Activated CD4-positive, alpha-beta T cell treated with anti-CD3 and anti-CD28 coated beads for 24 hours (primary cell): ENCODE data around the gene IMP4.

Experiments used
- DNase-seq, 2 donors: peaks; one replicate each; pipeline ENCODE4 v3.0.0-alpha.2; 2020; ENCODE audit warnings: low read depth in 2 of 2

IMP4 gene

DNA sequence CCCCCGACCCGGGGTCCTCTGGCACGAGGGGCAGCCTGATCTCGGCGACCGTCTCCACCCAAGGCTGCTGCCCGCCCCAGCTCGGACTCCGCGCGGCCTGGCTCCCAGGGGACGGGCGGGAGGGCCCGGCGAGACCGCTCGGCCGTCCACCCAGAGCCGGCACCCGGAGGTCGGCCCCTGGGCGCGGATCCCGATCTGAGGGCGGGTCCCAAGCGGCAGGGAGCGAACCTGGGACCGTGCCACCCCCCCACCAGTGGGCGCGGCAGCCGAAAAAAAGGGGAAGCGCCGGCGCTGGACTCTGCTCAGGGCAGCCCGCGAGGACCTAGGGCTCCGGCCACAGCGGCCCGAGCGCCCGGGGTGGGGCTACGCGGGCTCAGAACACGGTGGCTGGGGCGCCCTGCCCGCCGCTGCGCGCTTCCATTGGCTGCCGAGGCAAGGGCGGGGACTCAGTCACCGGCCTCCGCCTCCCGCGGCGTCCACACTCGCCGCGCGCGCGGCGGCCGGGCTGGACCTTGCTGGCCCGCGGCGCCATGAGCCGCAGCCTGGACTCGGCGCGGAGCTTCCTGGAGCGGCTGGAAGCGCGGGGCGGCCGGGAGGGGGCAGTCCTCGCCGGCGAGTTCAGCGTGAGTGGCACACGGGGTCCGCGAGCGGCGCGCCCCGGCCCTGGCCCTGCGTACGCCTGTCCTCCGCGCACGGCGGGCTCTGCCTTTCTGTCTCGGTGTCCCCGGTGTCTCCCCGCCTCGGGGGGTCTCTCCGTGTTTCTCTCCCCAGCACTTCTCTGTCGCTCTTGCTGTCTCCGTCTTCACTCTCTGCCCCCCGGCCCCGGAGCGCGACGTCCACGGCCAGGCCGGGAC is 13.1 kb downstream of the IMP4 start, which contains the start of gene PTPN18:
Gene PTPN18 (plus strand): TSS at position 479 of the 854 bp plus-strand sequence. CDS start 52 bp downstream, at position 531.
- no peak for DNase-seq

DNA sequence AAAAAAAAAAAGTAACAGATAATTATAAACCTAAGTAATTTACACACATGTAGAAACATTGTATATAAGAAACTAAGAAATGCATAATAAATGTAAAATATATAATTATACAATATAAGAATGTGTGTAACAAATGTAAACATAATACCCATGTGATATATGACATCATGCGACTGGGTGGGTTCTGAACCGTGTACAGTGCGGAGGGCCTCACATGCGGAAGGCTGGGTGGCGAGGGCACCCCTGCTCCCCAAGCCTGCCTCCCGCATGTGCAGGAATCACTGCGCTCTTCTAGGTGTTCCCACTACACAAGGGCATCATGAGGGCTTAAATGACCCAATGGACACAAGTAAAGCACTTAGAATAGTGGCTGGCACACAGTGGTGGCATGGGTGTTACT is 15.2 kb downstream of the IMP4 start:
- DNase-seq, result no peak

DNA sequence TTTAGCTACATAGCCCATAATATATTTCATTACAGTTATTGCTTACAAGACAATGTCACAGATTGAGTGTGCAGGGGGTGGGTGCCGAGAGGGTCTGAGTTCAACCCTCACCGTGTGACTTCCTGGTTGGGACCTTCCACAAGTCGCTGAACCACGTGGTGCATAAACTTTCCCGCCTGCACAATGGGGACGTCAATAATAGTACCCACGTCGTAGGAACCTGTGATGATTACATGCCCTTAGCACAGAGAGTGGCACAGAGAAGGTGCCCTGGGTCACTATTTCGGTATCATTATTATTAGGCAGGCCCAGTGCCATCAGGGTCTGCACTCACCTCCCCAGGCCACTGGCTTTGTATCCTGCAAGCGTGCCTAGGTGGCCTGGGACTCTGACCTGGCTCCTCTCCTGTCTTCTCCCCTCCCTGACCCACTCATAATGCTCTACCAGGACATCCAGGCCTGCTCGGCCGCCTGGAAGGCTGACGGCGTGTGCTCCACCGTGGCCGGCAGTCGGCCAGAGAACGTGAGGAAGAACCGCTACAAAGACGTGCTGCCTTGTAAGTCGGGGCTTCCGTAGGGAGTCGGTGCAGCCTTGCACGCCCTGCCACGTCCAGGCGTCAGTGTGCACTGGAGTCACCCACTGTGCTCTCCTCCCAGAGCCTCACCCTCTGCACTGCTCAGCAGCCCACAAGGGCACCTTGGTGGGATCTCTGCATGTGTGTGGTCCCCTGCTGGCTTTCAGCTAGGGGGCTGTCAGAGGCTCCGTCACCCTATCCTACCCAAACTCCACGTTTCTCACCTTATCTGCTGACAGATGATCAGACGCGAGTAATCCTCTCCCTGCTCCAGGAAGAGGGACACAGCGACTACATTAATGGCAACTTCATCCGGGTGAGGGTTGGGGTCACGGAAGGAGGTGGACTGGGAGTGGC is 16.0 kb downstream of the IMP4 start:
- no peak for DNase-seq

DNA sequence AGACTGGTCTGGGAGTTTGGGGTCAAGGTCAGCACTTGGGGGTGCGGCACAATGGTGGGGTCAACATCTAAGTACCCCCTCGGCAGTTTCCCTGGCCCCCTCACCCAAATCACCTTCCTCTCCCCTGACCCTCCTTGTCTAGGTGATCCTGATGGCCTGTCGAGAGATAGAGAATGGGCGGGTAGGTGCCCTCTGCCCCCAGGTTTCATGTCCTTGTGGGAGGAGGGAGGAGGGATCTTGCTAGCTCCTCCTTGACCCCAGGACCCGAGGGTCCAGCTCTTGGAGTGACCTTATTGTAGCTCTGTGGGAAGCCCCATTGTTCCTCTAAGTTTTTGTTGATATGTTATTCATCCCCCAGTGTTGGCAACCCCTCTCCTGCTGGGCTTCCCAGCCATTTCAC is 16.8 kb downstream of the IMP4 start:
- no peak for DNase-seq

DNA sequence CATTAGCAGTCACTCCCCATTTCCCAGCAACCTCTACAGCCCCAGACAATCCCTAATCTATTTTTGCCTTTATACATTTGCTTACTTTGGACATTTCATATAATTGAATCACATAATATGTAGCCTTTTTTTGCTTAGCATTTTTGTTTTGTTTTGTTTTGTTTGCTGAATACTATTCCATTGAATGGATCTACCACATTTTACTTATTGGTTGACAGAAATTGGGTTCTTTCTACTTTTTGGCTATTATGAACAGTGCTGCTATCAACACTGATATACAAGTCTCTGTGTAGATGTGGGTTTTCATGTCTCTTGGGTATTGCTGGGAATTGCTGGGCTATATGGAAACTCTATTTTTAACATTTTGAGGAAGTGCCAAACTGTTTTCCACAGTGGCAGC is 20.8 kb downstream of the IMP4 start:
- DNase-seq, result no peak

DNA sequence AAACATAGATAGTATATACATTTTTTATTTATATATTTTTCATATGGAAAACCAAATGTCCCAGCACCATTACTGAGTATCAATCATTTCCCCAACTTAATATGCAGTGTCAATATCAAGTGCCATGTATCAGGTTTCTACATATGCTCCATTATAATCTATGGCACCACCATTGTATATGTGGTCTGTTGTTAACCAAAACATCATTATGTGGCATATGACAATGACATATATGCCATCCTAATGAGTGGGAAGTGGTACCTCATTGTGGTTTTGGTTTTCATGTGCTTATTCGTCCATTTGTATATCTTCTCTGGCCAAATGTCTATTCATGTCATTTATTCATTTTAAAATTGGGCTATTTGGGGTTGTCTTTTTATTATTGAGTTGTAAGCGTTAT is 22.4 kb downstream of the IMP4 start:
- DNase-seq, result no peak

DNA sequence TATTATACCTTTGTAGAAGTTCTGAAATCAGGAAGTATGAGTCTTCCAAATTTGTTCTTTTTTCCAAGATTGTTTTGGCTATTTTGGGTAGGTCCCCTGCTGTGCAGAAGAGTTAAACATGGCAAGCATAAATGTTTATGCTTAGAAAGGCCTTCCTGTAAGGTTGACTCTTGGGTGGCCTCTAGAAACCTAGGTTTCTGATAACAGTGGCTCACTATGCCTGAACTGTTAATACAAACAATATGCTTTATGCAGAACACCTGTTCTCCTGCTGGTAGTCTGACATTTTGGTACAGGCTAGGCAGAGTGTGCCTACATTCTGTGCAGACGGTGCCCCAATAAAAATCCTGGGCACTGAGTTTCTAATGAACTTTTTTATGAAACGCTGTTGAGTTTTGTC is 23.3 kb downstream of the IMP4 start:
- DNase-seq, result no peak

DNA sequence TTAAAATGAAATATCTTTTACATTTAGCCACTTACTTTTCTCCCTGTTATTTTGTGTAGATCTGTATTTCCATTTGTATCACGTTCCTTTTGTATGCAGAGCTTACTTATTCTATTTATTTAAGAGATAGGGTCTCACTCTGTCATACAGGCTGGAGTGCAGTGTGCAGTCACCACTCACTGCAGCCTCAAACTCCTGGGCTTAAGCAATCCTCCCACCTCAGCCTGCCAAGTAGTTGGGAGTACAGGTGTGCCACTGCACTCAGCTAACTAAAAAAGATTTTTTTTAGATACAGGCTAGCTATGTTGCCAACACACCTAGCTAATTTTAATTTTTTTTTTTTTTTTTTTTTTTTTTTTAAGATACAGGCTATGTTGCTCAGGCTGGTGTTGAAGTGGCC is 24.0 kb downstream of the IMP4 start:
- DNase-seq, result no peak

DNA sequence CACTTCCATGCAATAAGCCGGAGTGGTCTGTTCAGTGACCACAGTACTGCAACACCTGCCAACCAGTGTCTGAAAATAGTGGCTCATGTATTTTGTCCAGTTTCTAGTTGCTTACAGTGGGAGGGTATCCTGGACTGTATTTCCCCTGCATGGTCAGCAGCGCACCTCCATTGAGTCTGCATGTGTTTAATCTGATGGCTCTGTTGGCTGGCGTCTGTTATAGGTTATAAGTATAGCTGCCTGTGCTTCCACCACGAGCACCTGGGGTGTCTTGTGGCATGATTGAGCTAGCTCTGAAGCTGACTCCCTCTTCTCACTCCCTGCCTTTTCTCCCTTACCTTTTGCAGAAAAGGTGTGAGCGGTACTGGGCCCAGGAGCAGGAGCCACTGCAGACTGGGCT is 26.1 kb downstream of the IMP4 start:
- no peak for DNase-seq

DNA sequence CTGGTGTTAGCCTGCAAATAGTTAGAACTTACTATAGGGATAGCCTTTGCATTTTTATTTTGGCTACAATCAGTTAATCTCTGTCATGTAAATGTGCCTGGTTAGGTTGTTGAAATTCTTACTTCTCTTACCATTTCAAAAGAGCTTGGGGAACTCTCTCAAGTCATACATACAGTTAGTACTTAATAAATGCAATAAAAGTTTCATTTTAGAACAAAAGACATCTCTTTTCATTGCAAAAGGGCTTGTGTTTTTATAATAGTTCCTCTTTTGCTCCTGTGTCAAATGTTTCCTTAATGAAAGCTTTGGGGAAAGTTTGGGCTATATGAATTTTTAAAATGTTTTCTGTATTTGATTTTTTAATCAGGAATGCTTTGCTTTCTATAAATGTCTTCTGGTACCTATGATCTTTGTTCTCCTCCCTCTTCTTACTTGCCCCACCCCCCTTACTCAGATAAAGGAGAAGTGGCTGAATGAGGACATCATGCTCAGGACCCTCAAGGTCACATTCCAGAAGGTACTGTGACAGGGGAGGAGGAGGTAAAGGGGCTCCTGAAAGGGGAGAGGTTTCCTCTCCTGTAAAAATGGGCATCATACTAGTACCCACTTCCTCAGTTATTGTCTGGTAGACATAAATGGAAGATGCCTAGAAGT is 26.7 kb downstream of the IMP4 start:
- DNase-seq, result no peak

DNA sequence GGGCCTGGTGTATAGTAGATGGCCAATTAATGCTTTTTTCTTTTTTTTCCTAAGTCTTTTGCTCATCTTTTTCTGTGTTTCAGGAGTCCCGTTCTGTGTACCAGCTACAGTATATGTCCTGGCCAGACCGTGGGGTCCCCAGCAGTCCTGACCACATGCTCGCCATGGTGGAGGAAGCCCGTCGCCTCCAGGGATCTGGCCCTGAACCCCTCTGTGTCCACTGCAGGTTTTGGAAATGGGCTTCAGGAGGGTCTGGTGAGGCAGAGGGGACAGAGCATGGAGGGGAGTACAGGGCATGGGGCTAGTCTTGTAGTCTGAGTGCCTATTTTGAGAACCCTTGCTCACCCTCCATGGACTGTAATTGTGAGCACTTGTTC is 27.3 kb downstream of the IMP4 start:
- DNase-seq, result no peak

DNA sequence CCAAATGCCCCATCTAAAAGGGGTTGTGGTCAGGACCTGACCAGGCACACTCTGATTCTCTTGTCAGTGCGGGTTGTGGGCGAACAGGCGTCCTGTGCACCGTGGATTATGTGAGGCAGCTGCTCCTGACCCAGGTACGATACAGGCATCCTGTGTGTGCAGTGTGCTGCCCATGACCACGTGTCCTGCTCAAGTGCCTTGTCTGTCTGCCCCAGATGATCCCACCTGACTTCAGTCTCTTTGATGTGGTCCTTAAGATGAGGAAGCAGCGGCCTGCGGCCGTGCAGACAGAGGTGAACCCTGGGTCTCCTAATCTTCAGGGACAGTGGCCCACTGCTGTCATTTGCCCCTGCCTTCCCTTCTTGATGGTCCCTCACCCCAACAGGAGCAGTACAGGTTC is 27.8 kb downstream of the IMP4 start:
- no peak for DNase-seq

DNA sequence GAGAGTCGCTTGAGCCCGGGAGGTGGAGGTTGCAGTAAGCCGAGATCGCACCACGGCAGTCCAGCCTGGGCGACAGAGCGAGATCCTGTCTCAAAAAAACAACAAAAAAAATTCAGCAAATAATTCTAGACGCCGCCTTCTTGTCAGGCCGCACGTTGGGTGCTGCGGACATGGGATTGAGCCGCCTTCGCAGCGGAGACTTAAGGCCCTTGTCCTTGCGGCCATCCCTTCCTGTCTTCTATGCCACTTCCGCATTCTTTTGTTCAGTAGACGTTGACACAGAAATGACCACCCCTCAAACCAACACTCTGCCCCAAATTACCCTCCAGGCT is 29.0 kb downstream of the IMP4 start:
- no peak for DNase-seq

DNA sequence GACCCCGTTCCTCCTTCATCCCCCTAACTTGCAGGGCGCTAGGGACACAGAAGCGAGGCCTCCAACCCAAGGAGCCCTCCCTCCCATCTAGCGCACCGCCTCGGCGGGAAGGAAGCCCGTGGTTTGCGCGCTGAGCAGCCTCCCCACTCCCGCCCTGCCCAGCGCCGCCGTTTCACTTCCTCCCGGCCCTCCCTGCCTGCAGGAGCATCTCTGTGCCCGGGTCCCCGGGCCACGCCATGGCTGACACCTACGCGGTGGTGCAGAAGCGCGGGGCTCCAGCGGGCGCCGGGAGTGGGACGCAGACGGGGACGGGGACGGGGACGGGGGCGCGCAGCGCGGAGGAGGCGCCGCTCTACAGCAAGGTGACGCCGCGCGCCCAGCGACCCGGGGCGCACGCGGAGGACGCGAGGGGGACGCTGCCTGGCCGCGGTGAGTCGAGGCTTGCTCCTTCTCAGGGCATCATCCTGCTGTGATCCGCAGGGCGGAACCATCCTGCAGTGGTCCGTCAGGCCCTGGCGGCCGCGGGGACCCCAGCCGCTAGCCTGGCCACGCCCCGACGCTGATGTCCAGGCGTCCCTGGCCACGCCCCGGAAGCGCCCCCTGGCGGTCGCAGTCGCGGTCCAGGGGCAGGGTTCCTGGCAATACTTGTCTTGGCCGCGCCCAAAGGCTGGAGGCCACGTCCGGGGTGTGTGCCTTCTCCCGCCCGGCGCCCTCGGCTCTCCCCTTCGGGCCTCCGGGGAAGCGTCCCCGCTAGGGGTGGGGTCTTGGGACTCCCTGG is 29.5 kb downstream of the IMP4 start:
- DNase-seq, result peak; percentile 57 to 73

DNA sequence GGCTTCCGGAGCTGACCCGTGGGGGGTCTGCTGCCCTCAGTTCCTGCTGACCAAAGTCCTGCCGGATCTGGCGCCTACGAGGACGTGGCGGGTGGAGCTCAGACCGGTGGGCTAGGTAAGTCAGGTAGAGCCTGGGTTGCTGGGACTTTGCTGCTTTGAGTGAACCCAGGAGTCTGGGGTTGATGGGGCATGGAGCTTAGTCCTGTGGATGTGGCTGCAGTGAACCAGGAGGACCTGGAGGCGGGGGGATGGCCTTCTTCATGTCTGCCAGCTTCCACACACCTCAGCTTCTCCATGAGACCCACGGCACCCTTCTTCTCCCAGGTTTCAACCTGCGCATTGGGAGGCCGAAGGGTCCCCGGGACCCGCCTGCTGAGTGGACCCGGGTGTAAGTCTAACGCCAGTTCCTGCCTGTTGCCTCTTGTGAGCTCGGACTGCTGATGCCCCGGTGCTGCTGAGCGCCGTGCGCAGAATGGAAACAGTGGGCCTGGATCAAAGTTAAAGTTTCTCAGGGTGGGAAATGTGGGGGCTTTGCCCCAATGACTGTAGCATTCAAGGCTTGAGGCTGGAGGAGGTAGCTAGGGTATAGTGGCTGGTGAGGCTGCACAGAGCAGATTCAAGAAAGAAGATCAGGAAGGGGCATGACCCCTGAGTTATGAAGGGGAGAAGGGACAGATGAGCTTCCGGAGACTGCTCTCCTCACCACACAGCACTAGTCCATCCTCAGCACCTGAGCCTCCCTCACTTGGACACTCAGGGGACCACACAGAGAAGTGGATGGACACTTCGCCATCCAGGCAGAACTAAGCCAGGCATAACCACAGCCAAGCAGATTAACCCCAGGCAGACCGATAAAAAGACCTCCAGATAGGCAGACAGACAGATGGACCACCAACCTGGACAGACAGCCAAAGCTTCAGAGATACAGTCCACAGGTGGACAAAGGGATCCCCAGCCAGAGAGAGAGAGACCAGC is 30.4 kb downstream of the IMP4 start:
- no peak for DNase-seq

DNA sequence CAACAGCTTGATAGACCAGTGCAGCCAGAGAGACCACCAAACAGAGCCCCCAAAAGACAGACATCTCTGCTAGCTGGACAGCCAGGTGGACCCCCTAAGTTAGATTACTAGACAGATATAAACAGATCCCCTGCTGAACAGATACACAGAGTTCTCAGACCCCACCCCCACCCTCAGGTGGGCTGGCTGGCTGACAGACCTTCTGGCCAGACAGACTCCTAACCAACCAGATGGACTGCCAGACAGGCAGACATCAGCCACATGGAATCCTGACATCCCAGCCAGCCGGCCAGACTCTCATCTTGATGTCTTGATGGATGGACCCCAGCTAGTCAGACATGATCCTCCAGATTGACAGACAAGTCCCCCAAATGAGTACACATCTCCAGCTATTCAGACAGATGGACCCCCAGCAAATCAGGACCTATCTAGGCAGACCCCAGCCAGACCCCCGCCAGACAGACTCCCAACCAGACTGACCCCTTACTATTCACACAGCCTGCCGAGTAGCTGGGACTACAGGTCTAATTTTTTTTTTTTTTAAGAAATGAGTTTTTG is 31.2 kb downstream of the IMP4 start:
- DNase-seq, result no peak

DNA sequence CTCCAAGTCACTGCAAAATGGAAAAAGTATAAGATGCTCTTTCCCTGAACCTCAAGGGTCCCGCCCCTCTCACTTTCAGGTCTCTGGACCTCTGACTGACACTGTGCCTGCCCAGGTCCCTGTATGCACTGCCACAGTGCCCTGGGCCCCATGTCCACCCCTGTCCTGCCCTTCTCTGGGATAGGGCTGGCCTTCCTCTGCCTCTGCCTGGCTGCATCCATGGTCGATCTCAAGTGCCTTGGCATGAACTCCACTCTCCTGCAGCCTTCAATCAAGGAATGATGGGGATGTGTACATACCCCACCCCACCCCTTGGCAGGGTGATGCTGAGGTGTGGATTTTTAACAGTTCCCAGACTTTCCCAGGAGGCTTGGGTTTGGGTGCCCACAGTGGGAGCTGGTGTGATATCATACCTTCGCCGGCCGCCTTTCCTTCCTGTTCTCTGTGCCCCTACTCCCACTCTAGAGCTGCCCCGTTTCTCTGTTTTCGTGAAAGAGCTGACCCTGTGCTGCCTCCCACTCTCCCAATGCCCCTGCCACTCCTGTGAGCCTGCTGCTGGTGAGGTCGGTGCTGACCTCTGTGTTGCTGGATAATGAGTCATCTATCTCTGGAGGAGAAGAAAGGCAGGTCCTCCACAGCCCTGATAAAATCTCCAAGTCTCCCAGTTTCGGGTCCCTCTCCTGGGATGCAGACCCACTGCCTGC is 32.0 kb downstream of the IMP4 start:
- no peak for DNase-seq

DNA sequence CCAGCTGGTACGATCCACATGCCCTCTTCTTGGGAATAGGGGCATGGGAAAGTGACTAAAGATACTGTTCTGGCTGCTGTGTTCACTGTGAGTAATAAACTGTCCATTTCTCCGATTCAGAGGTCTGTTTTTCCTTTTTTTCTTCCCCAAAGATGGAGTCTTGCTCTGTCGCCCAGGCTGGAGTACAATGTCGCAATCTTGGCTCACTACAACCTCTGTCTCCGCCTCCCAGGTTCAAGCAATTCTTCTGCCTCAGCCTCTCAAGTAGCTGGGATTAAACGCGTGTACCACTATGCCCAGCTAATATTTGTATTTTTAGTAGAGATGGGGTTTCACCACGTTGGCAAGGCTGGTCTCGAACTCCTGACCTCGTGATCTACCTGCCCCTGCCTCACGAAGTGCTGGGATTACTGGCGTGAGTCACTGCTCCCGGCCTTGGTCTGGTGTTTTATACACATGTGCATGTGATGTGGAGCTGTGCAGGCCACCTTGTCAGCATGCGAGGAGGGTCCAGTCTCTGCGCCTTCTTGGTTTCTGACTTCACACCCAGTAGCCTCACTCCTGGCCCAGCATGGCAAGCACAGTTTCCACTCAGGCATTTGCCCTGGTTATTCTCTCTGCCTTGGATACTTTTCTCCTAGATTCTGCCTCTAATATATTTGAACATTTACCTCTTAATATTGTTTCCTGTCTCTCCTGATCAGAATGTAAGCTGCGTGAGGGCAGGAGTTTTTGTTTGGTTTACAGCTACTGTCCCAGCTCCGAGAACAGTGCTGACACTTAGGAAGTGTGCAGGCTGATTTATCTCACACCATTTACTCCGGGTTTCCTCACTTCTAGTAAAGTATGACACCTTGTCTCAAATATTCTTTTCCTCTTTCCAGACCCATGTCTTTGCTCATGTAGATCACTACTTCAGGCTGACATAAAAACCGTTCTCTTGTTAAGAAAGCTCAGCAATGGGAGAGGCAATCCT is 32.9 kb downstream of the IMP4 start:
- no peak for DNase-seq
